ENCODE data around the gene PITX2. TPM values are rescaled to one million over a fixed set of nuclear protein-coding genes. Genes with fewer than 3 reads are reported as not detected.

PITX2 gene
- total RNA-seq = not detected in 2 replicates

DNA sequence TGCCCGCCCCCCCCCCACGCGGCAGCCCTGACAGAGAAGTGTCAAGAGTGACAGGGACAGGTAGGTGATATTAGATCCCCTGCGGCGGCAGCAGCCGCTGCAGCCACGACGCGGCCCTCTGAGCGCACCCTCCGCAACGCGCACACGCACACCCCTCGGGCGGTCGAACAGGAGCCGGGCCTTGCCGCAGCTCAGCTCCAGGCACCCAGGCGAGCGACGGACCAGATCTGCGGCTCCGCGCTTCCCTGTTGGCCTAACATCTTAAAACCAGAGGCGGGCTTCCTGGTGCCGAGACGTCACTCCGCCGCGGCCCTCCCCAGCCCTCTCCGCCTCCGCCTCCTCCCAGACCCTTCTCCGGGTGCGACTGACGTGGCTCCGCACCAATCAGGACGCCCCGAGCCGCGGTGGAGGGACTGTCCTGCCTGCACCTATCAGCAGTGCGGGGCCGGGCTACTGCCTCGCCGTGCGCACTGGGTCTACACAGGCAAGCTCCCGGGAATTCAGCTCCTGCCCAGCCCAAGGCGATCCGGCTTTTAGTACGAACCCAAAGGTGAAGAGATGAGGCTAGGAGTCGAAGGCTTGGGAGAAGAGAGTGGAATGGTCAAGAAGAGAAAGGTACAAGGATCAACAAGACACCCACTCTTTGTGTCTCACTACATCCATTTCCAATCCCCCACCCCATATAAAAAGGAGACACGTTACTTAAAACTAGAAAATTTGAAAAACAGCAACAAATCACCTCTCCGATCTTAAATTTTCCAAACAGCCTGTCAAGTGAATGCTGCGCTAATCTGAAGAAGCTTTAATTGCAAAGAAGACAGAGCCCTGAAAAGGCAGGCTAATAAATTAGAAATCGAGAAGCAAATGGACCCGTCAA lies at the start of gene PITX2:
TSS of gene PITX2 (minus strand) at position 237 of the 877 bp plus-strand sequence. CDS start 617 bp downstream, outside the sequence.
- H3K9me3 Mint-ChIP-seq = peaks cover 7% of the 10 kb centered on the region
- H3K4me3 Mint-ChIP-seq = peak within 1 kb of the TSS; percentile 56
- DNase-seq (ENCODE audit: low spot score) = peak; percentile 17
- H3K4me1 Mint-ChIP-seq (ENCODE audit: low read depth) = no peaks in the 10 kb centered on the region
- intact Hi-C loops (cut with micrococcal nuclease) = loop anchor here (1.0 kb wide), 1 partner anchor 7 kb away; no protein-coding TSS in a partner anchor
- peak within 1 kb of the TSS; percentile 63 for H3K27ac Mint-ChIP-seq
- H3K27me3 Mint-ChIP-seq (ENCODE audit: insufficient read depth) = peaks cover 83% of the 10 kb centered on the region
- H3K36me3 Mint-ChIP-seq (ENCODE audit: low read depth) = peaks cover 6% of the 10 kb centered on the region

DNA sequence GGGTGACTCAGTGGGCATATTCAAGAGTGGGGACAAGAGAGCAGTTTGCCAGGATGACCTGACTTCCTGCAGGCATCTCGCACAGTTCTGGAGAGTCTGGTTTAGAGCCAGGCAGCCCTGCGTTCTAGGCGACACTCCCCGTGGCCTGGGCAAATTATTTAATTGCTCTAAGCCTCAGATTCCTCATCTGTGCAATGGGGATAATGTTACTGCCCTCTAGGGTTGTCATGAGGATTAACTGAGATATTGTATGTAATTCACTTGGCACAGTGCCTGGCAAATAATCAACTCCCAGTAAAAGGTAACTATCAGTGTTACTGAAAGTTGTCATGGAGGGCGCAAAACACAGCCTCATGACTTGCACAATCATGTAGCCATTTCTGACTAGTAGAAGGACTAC lies 48.8 kb upstream of the PITX2 start:
- intact Hi-C loops (cut with micrococcal nuclease) = no loop called here
- no peaks in the 10 kb centered on the region for H3K4me1 Mint-ChIP-seq (ENCODE audit: low read depth)
- no peaks in the 10 kb centered on the region for H3K9me3 Mint-ChIP-seq
- no peaks in the 10 kb centered on the region for H3K36me3 Mint-ChIP-seq (ENCODE audit: low read depth)
- no peak overlapping the region for H3K4me3 Mint-ChIP-seq
- H3K27me3 Mint-ChIP-seq (ENCODE audit: insufficient read depth) = no peaks in the 10 kb centered on the region
- DNase-seq (ENCODE audit: low spot score) = no peak
- no peak overlapping the region for H3K27ac Mint-ChIP-seq

- no peak overlapping the region for H3K27ac Mint-ChIP-seq
- intact Hi-C loops (cut with micrococcal nuclease) = no loop called here
- no peaks in the 10 kb centered on the region for H3K9me3 Mint-ChIP-seq
- H3K27me3 Mint-ChIP-seq (ENCODE audit: insufficient read depth) = no peaks in the 10 kb centered on the region
- H3K4me1 Mint-ChIP-seq (ENCODE audit: low read depth) = no peaks in the 10 kb centered on the region
- no peak overlapping the region for H3K4me3 Mint-ChIP-seq
- no peaks in the 10 kb centered on the region for H3K36me3 Mint-ChIP-seq (ENCODE audit: low read depth)
- DNase-seq (ENCODE audit: low spot score) = no peak
Observed at GRCh38 chr4:110669663-110670062, 46.8 kb upstream of the PITX2 start.

DNA sequence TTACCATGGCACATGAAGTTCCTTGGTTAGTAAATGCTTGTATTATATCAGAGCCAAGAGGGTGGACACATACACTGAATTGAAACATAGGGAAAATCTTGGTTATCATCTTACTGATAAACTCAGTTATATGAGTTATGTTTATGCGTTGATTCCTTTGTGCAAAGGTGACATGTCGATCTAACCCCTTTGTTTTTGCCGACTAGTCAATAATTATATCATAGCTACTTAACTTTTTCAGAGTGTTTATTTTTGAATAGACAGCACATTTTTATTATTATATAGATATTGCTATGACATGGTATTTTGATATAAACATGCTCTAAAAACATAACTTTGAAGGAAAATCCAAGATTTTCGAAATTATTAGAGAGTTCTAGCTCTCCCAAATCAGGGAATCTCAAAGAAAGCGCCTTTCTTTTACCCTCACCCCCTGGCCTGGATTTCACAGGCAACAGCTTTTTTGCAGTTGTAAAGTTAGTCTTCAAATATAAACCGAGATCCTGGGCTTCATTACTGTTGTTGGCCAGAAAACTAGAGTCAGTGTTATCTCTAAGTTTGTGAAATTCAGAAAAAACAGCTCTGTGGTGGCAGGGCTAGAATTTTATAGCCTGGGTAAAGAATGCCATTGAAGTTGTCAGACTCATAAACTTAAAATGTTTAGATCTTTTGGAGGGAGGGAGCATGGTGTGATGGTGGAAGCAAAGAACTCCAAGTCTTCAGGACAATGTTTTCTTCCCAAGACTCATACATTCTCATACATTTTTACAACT lies 45.8 kb upstream of the PITX2 start:
- no peak overlapping the region for H3K27ac Mint-ChIP-seq
- no peaks in the 10 kb centered on the region for H3K36me3 Mint-ChIP-seq (ENCODE audit: low read depth)
- DNase-seq (ENCODE audit: low spot score) = no peak
- no peaks in the 10 kb centered on the region for H3K9me3 Mint-ChIP-seq
- H3K4me1 Mint-ChIP-seq (ENCODE audit: low read depth) = no peaks in the 10 kb centered on the region
- H3K27me3 Mint-ChIP-seq (ENCODE audit: insufficient read depth) = no peaks in the 10 kb centered on the region
- H3K4me3 Mint-ChIP-seq = no peak overlapping the region
- intact Hi-C loops (cut with micrococcal nuclease) = no loop called here

- intact Hi-C loops (cut with micrococcal nuclease) = no loop called here
- Mint-ChIP-seq H3K4me3 (no peak overlapping the region), H3K27me3 (ENCODE audit: insufficient read depth) (no peaks in the 10 kb centered on the region), H3K36me3 (ENCODE audit: low read depth) (no peaks in the 10 kb centered on the region), H3K9me3 (no peaks in the 10 kb centered on the region), H3K27ac (no peak overlapping the region), H3K4me1 (ENCODE audit: low read depth) (no peaks in the 10 kb centered on the region)
- no peak for DNase-seq (ENCODE audit: low spot score)
Observed at GRCh38 chr4:110667670-110668069, 44.8 kb upstream of the PITX2 start.

- Mint-ChIP-seq H3K27ac (no peak overlapping the region), H3K36me3 (ENCODE audit: low read depth) (no peaks in the 10 kb centered on the region), H3K4me1 (ENCODE audit: low read depth) (no peaks in the 10 kb centered on the region), H3K27me3 (ENCODE audit: insufficient read depth) (no peaks in the 10 kb centered on the region), H3K4me3 (no peak overlapping the region), H3K9me3 (no peaks in the 10 kb centered on the region)
- no peak for DNase-seq (ENCODE audit: low spot score)
- intact Hi-C loops (cut with micrococcal nuclease) = no loop called here
Observed at GRCh38 chr4:110666030-110666429, 43.2 kb upstream of the PITX2 start.

- intact Hi-C loops (cut with micrococcal nuclease) = no loop called here
- peaks cover 2% of the 10 kb centered on the region for H3K27me3 Mint-ChIP-seq (ENCODE audit: insufficient read depth)
Observed at GRCh38 chr4:110663738-110664444, 41.0 kb upstream of the PITX2 start.

GRCh38 chr4:110663206-110663605 lies 40.3 kb upstream of the PITX2 start:
- H3K4me3 Mint-ChIP-seq = no peak overlapping the region
- intact Hi-C loops (cut with micrococcal nuclease) = no loop called here
- H3K36me3 Mint-ChIP-seq (ENCODE audit: low read depth) = no peaks in the 10 kb centered on the region
- DNase-seq (ENCODE audit: low spot score) = no peak
- H3K4me1 Mint-ChIP-seq (ENCODE audit: low read depth) = no peaks in the 10 kb centered on the region
- peaks cover 2% of the 10 kb centered on the region for H3K27me3 Mint-ChIP-seq (ENCODE audit: insufficient read depth)
- H3K27ac Mint-ChIP-seq = no peak overlapping the region
- no peaks in the 10 kb centered on the region for H3K9me3 Mint-ChIP-seq

More at GRCh38 chr4:110663738-110664444, 41.0 kb upstream of the PITX2 start:
- no peak for DNase-seq (ENCODE audit: low spot score)
- Mint-ChIP-seq H3K36me3 (ENCODE audit: low read depth) (no peaks in the 10 kb centered on the region), H3K4me1 (ENCODE audit: low read depth) (no peaks in the 10 kb centered on the region), H3K9me3 (no peaks in the 10 kb centered on the region), H3K4me3 (no peak overlapping the region), H3K27ac (no peak overlapping the region)

- DNase-seq (ENCODE audit: low spot score) = no peak
- Mint-ChIP-seq H3K9me3 (no peaks in the 10 kb centered on the region), H3K27me3 (ENCODE audit: insufficient read depth) (peaks cover 3% of the 10 kb centered on the region), H3K4me3 (no peak overlapping the region), H3K4me1 (ENCODE audit: low read depth) (no peaks in the 10 kb centered on the region), H3K27ac (no peak overlapping the region), H3K36me3 (ENCODE audit: low read depth) (no peaks in the 10 kb centered on the region)
- intact Hi-C loops (cut with micrococcal nuclease) = no loop called here
Observed at GRCh38 chr4:110660755-110661154, 37.9 kb upstream of the PITX2 start.

- intact Hi-C loops (cut with micrococcal nuclease) = no loop called here
- Mint-ChIP-seq H3K9me3 (no peaks in the 10 kb centered on the region), H3K27me3 (ENCODE audit: insufficient read depth) (peaks cover 2% of the 10 kb centered on the region), H3K36me3 (ENCODE audit: low read depth) (no peaks in the 10 kb centered on the region), H3K4me1 (ENCODE audit: low read depth) (no peaks in the 10 kb centered on the region), H3K4me3 (no peak overlapping the region), H3K27ac (no peak overlapping the region)
- DNase-seq (ENCODE audit: low spot score) = no peak
Observed at GRCh38 chr4:110654254-110654635, 31.4 kb upstream of the PITX2 start.

- Mint-ChIP-seq H3K27ac (no peak overlapping the region), H3K27me3 (ENCODE audit: insufficient read depth) (peaks cover 2% of the 10 kb centered on the region), H3K4me1 (ENCODE audit: low read depth) (no peaks in the 10 kb centered on the region), H3K4me3 (no peak overlapping the region), H3K9me3 (no peaks in the 10 kb centered on the region), H3K36me3 (ENCODE audit: low read depth) (no peaks in the 10 kb centered on the region)
- intact Hi-C loops (cut with micrococcal nuclease) = no loop called here
- DNase-seq (ENCODE audit: low spot score) = no peak
Observed at GRCh38 chr4:110653321-110654253, 30.7 kb upstream of the PITX2 start.

- peaks cover 2% of the 10 kb centered on the region for H3K36me3 Mint-ChIP-seq (ENCODE audit: low read depth)
- H3K4me1 Mint-ChIP-seq (ENCODE audit: low read depth) = no peaks in the 10 kb centered on the region
- intact Hi-C loops (cut with micrococcal nuclease) = loop anchor here (5.0 kb wide), 1 partner anchor 37 kb away; no protein-coding TSS in a partner anchor
- DNase-seq (ENCODE audit: low spot score) = no peak
- peaks cover 56% of the 10 kb centered on the region for H3K27me3 Mint-ChIP-seq (ENCODE audit: insufficient read depth)
- no peak overlapping the region for H3K4me3 Mint-ChIP-seq
- no peak overlapping the region for H3K27ac Mint-ChIP-seq
- peaks cover 7% of the 10 kb centered on the region for H3K9me3 Mint-ChIP-seq
Observed at GRCh38 chr4:110644008-110644407, 21.1 kb upstream of the PITX2 start.

All from activated T-helper 1 cell treated with anti-CD3 and anti-CD28 coated beads, Interleukin-12 subunit alpha, Interleukin-12 subunit beta, Interleukin-2, Interleukin-4 antibody, amounts not matched to agents 30 ng/mL and 10 ng/mL and 1 ng/mL, durations not matched to agents 14 hours and 24 hours and 36 hours (primary cell).